WTC11 (cell line): ENCODE results near the gene DTHD1. TPM values are rescaled to one million over a fixed set of nuclear protein-coding genes. Genes with fewer than 3 reads are reported as not detected.

Experiments
- ATAC-seq: fragments of 200-7000 bp; cut with Tn5 transposase; 2 replicates; pipeline ENCODE4 v1.10.0; 2021; ENCODE audit warnings: mild to moderate bottlenecking, moderate library complexity
- CTCF ChIA-PET: fragments of 300-600 bp; sonication (Branson Sonifier 250); formaldehyde crosslinking; loops from one replicate; lab custom pipeline; 2021; ENCODE audit warnings: antibody characterized with exemption; lab: Charles Lee
- POLR2A ChIA-PET: fragments of 350-600 bp; sonication (Branson Sonifier 250); formaldehyde crosslinking; loops from one replicate; lab custom pipeline; 2021; ENCODE audit warnings: antibody characterized with exemption; lab: Charles Lee
- DNase-seq: peaks from one replicate; pipeline ENCODE4 v3.0.0; 2021; ENCODE audit warnings: low spot score
- H3K27ac Mint-ChIP-seq: 2 replicates; pipeline ENCODE4 v1.8.0; 2021; ENCODE audit warnings: mixed read lengths
- H3K27me3 Mint-ChIP-seq: 2 replicates; pipeline ENCODE4 v1.8.0; 2021; ENCODE audit warnings: low read depth, mild to moderate bottlenecking, moderate library complexity, mixed read lengths
- H3K36me3 Mint-ChIP-seq: 2 replicates; pipeline ENCODE4 v1.8.0; 2021; ENCODE audit warnings: mixed read lengths
- H3K4me1 Mint-ChIP-seq: 2 replicates; pipeline ENCODE4 v1.8.0; 2022; ENCODE audit warnings: mixed read lengths
- H3K4me3 Mint-ChIP-seq: 2 replicates; pipeline ENCODE4 v1.8.0; 2021; ENCODE audit warnings: mild to moderate bottlenecking, moderate library complexity, mixed read lengths
- H3K9me3 Mint-ChIP-seq: 2 replicates; pipeline ENCODE4 v1.8.0; 2021; ENCODE audit warnings: mixed read lengths
- CBFB ChIP-seq: sonication (generic); formaldehyde crosslinking; IDR thresholded peaks from 2 replicates; pipeline ENCODE4 v1.8.1; 2022; ENCODE audit warnings: mild to moderate bottlenecking, low read depth, missing genetic modification reagents
- CTCF ChIP-seq: fragments of 200-600 bp; IDR thresholded peaks from 2 replicates; pipeline ENCODE4 v1.8.0; 2022; ENCODE audit warnings: antibody characterized with exemption
- E2F4 ChIP-seq: sonication (generic); formaldehyde crosslinking; IDR thresholded peaks from 2 replicates; pipeline ENCODE4 v1.8.1; 2022; ENCODE audit warnings: low read depth, mild to moderate bottlenecking, moderate library complexity, missing genetic modification reagents, borderline replicate concordance
- JUN ChIP-seq: sonication (generic); formaldehyde crosslinking; IDR thresholded peaks from 2 replicates; pipeline ENCODE4 v1.8.0; 2023; ENCODE audit warnings: mild to moderate bottlenecking, missing genetic modification reagents
- MAX ChIP-seq: sonication (generic); formaldehyde crosslinking; IDR thresholded peaks from 2 replicates; pipeline ENCODE4 v1.8.0; 2022; ENCODE audit warnings: mild to moderate bottlenecking, missing genetic modification reagents
- NR1H2 ChIP-seq: sonication (generic); formaldehyde crosslinking; IDR thresholded peaks from 2 replicates; pipeline ENCODE4 v1.9.0; 2021; ENCODE audit warnings: mild to moderate bottlenecking, moderate library complexity, missing genetic modification reagents
- PREB ChIP-seq: sonication (generic); formaldehyde crosslinking; IDR thresholded peaks from 2 replicates; pipeline ENCODE4 v1.8.1; 2022; ENCODE audit warnings: mild to moderate bottlenecking, missing genetic modification reagents, moderate library complexity, borderline replicate concordance
- SOX15 ChIP-seq: fragments of 250-450 bp; sonication (Bioruptor Pico); IDR thresholded peaks from 2 replicates; pipeline ENCODE4 v1.9.0; 2021; ENCODE audit warnings: mild to moderate bottlenecking
- ZNF121 ChIP-seq: sonication (generic); formaldehyde crosslinking; IDR thresholded peaks from 2 replicates; pipeline ENCODE4 v1.8.0; 2023; ENCODE audit warnings: missing genetic modification reagents
- total RNA-seq: library from RNA; stranded (reverse); gene quantifications from 3 replicates; pipeline ENCODE4 v1.2.3, GENCODE V29; 2021
- TF ChIP-seq, protein P1 (sequence below): sonication (generic); formaldehyde crosslinking; IDR thresholded peaks from 2 replicates; pipeline ENCODE4 v1.8.0; 2022; ENCODE audit warnings: missing genetic modification reagents
- TF ChIP-seq, protein P2 (sequence below): sonication (generic); formaldehyde crosslinking; conservative IDR thresholded peaks from 2 replicates; pipeline ENCODE4 v1.8.1; 2022; ENCODE audit warnings: mild to moderate bottlenecking, missing genetic modification reagents
- TF ChIP-seq, protein P3 (sequence below): fragments of 250-450 bp; sonication (Bioruptor Pico); IDR thresholded peaks from 2 replicates; pipeline ENCODE4 v1.9.0; 2021; ENCODE audit warnings: mild to moderate bottlenecking, borderline replicate concordance
- TF ChIP-seq, protein P4 (sequence below): sonication (generic); formaldehyde crosslinking; IDR thresholded peaks from 2 replicates; pipeline ENCODE4 v1.8.1; 2022; ENCODE audit warnings: low read depth, missing genetic modification reagents, borderline replicate concordance

Gene DTHD1
- total RNA-seq, 1 experiment from 2014 or later: not detected

DNA sequence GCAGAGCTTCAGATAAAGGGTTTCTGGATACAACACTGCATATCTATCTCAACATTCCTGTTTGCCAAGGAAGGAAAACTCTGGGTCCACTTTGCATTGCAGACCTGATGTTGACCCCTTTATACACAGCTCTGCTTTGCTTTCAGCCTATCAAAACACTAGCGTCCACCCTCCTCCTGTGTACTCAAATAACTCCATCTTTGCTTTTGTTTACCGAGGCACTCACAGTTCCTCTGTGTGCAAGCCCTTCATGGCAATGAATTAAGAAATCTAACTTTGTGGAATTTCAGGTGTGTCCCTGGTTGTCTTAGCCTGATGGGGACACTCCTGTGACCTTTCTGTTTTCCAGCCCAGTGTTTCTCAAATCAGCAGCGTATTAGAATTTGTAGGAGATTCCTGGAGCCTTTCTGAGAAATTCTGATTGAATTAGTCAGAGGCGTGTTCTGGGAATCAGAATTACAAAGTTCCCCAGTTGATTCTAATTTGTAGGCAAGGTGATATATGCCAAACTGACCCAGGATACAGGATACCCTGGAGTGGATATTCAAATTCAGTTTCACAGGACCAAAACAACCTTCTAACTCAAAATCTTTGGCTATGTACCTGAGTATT lies 68.6 kb downstream of the DTHD1 start:
- CTCF ChIA-PET: interaction anchor here (2.0 kb wide), 1 partner anchor 49 kb away, joined by 11 read pairs; no protein-coding TSS in a partner anchor
- no peak overlapping the region for H3K27ac Mint-ChIP-seq
- no peak overlapping the region for H3K4me3 Mint-ChIP-seq
- no peak for DNase-seq
- H3K9me3 Mint-ChIP-seq: no peaks in the 10 kb centered on the region
- H3K27me3 Mint-ChIP-seq: no peaks in the 10 kb centered on the region
- ATAC-seq: no peak; the same call in 1 of the 2 replicates
- TF ChIP-seq SOX15 (no peak), CBFB (no peak), JUN (no peak)
- TF ChIP-seq, protein P1, sequence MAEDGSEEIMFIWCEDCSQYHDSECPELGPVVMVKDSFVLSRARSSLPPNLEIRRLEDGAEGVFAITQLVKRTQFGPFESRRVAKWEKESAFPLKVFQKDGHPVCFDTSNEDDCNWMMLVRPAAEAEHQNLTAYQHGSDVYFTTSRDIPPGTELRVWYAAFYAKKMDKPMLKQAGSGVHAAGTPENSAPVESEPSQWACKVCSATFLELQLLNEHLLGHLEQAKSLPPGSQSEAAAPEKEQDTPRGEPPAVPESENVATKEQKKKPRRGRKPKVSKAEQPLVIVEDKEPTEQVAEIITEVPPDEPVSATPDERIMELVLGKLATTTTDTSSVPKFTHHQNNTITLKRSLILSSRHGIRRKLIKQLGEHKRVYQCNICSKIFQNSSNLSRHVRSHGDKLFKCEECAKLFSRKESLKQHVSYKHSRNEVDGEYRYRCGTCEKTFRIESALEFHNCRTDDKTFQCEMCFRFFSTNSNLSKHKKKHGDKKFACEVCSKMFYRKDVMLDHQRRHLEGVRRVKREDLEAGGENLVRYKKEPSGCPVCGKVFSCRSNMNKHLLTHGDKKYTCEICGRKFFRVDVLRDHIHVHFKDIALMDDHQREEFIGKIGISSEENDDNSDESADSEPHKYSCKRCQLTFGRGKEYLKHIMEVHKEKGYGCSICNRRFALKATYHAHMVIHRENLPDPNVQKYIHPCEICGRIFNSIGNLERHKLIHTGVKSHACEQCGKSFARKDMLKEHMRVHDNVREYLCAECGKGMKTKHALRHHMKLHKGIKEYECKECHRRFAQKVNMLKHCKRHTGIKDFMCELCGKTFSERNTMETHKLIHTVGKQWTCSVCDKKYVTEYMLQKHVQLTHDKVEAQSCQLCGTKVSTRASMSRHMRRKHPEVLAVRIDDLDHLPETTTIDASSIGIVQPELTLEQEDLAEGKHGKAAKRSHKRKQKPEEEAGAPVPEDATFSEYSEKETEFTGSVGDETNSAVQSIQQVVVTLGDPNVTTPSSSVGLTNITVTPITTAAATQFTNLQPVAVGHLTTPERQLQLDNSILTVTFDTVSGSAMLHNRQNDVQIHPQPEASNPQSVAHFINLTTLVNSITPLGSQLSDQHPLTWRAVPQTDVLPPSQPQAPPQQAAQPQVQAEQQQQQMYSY: no peak
- no peaks in the 10 kb centered on the region for H3K36me3 Mint-ChIP-seq
- H3K4me1 Mint-ChIP-seq: peaks cover 13% of the 10 kb centered on the region
- POLR2A ChIA-PET: no interaction called here

GRCh38 chr4:36351082-36351666 lies 69.8 kb downstream of the DTHD1 start:
- ChIA-PET POLR2A (no interaction called here), CTCF (interaction anchor here (2.0 kb wide), 1 partner anchor 48 kb away, joined by 11 read pairs; no protein-coding TSS in a partner anchor)
- Mint-ChIP-seq H3K4me1 (peaks cover 13% of the 10 kb centered on the region), H3K27ac (no peak overlapping the region), H3K27me3 (no peaks in the 10 kb centered on the region), H3K36me3 (no peaks in the 10 kb centered on the region), H3K9me3 (no peaks in the 10 kb centered on the region), H3K4me3 (no peak overlapping the region)
- DNase-seq (peak; percentile 65), ATAC-seq (peak; percentile 73)
- TF ChIP-seq E2F4 (CRISPR knock-in tag): no peak
- TF ChIP-seq CTCF: peak; percentile 64

DNA sequence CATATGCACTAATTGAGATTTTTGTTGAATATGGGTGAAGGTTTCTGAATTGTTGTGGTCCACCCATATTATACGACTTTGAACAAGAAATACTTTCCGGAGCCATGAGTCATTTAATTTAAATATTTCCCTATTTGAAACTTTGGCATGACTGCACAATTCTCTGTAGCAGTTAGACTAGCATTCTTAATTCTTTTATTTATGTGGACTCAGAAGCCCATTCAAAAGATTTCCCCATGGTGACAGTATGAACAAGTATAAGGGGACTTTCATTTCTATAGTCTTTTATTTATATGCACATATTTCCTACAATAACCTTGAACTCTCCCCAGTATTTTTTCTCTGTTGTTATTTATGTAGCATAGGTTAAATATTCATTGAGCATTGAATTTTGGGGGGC lies 72.6 kb downstream of the DTHD1 start:
- H3K36me3 Mint-ChIP-seq: no peaks in the 10 kb centered on the region
- H3K27ac Mint-ChIP-seq: no peak overlapping the region
- ChIA-PET CTCF (no interaction called here), POLR2A (no interaction called here)
- no peak for ATAC-seq
- no peaks in the 10 kb centered on the region for H3K27me3 Mint-ChIP-seq
- peaks cover 13% of the 10 kb centered on the region for H3K4me1 Mint-ChIP-seq
- DNase-seq: no peak
- no peak overlapping the region for H3K4me3 Mint-ChIP-seq
- no peaks in the 10 kb centered on the region for H3K9me3 Mint-ChIP-seq
- no peak for TF ChIP-seq ZNF121 (CRISPR knock-in tag)
- no peak for TF ChIP-seq PREB
- TF ChIP-seq, protein P2, sequence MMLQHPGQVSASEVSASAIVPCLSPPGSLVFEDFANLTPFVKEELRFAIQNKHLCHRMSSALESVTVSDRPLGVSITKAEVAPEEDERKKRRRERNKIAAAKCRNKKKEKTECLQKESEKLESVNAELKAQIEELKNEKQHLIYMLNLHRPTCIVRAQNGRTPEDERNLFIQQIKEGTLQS (CRISPR knock-in tag): no peak
- no peak for TF ChIP-seq CTCF
- no peak for TF ChIP-seq NR1H2
- TF ChIP-seq, protein P3, sequence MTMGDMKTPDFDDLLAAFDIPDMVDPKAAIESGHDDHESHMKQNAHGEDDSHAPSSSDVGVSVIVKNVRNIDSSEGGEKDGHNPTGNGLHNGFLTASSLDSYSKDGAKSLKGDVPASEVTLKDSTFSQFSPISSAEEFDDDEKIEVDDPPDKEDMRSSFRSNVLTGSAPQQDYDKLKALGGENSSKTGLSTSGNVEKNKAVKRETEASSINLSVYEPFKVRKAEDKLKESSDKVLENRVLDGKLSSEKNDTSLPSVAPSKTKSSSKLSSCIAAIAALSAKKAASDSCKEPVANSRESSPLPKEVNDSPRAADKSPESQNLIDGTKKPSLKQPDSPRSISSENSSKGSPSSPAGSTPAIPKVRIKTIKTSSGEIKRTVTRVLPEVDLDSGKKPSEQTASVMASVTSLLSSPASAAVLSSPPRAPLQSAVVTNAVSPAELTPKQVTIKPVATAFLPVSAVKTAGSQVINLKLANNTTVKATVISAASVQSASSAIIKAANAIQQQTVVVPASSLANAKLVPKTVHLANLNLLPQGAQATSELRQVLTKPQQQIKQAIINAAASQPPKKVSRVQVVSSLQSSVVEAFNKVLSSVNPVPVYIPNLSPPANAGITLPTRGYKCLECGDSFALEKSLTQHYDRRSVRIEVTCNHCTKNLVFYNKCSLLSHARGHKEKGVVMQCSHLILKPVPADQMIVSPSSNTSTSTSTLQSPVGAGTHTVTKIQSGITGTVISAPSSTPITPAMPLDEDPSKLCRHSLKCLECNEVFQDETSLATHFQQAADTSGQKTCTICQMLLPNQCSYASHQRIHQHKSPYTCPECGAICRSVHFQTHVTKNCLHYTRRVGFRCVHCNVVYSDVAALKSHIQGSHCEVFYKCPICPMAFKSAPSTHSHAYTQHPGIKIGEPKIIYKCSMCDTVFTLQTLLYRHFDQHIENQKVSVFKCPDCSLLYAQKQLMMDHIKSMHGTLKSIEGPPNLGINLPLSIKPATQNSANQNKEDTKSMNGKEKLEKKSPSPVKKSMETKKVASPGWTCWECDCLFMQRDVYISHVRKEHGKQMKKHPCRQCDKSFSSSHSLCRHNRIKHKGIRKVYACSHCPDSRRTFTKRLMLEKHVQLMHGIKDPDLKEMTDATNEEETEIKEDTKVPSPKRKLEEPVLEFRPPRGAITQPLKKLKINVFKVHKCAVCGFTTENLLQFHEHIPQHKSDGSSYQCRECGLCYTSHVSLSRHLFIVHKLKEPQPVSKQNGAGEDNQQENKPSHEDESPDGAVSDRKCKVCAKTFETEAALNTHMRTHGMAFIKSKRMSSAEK (CRISPR knock-in tag): no peak
- TF ChIP-seq MAX (CRISPR knock-in tag): no peak
- TF ChIP-seq, protein P4, sequence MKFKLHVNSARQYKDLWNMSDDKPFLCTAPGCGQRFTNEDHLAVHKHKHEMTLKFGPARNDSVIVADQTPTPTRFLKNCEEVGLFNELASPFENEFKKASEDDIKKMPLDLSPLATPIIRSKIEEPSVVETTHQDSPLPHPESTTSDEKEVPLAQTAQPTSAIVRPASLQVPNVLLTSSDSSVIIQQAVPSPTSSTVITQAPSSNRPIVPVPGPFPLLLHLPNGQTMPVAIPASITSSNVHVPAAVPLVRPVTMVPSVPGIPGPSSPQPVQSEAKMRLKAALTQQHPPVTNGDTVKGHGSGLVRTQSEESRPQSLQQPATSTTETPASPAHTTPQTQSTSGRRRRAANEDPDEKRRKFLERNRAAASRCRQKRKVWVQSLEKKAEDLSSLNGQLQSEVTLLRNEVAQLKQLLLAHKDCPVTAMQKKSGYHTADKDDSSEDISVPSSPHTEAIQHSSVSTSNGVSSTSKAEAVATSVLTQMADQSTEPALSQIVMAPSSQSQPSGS (CRISPR knock-in tag): no peak
